OCI-LY7 (cell line): ENCODE measurements around the gene BMAL1. TPM values are rescaled to one million over a fixed set of nuclear protein-coding genes. Genes with fewer than 3 reads are reported as not detected.

ENCODE experiments used
- BruUV-seq: library from RNA; stranded (reverse); fragments of 400-500 nt; replicated peaks from 2 replicates; lab custom pipeline; 2021; lab: Mats Ljungman, UMichigan
- CTCF ChIA-PET: fragments of 300-600 bp; sonication (Branson Sonifier 250); formaldehyde crosslinking; loops from one replicate; lab custom pipeline; 2022; ENCODE audit warnings: antibody characterized with exemption; ENCODE audit not compliant: unreplicated experiment; lab: Charles Lee
- POLR2A ChIA-PET: fragments of 300-600 bp; sonication (Branson Sonifier 250); formaldehyde crosslinking; loops from one replicate; lab custom pipeline; 2022; ENCODE audit warnings: antibody characterized with exemption; lab: Charles Lee
- DNase-seq: peaks from one replicate; pipeline ENCODE4 v3.0.0-alpha.2; 2015; ENCODE audit warnings: low spot score
- H2AFZ ChIP-seq: fragments of 200-600 bp; sonication (generic), shearing (Covaris generic); 2 replicates; pipeline ENCODE4 v1.6.1; 2014; ENCODE audit warnings: mild to moderate bottlenecking, antibody characterized with exemption, low read length, moderate library complexity
- H3K27ac ChIP-seq: fragments of 200-600 bp; sonication (generic); 2 replicates; pipeline ENCODE4 v1.5.1; 2014; ENCODE audit warnings: mixed run types, low read depth, mild to moderate bottlenecking, moderate library complexity, low read length, inconsistent platforms; ENCODE audit not compliant: poor library complexity, severe bottlenecking
- H3K36me3 ChIP-seq: fragments of 200-600 bp; sonication (generic); 2 replicates; pipeline ENCODE4 v1.6.1; 2014; ENCODE audit warnings: mild to moderate bottlenecking, antibody characterized with exemption, low read length, moderate library complexity, mixed read lengths; ENCODE audit not compliant: insufficient read depth
- H3K4me1 ChIP-seq: fragments of 200-600 bp; sonication (generic); 2 replicates; pipeline ENCODE4 v1.5.1; 2014; ENCODE audit warnings: mild to moderate bottlenecking, low read length; ENCODE audit not compliant: insufficient read depth, poor library complexity, severe bottlenecking
- H3K4me2 ChIP-seq: fragments of 200-600 bp; sonication (generic); 2 replicates; pipeline ENCODE4 v1.6.1; 2014; ENCODE audit warnings: mild to moderate bottlenecking, low read length
- H3K4me3 ChIP-seq: fragments of 200-600 bp; sonication (generic); 2 replicates; pipeline ENCODE4 v1.5.1; 2014; ENCODE audit warnings: mild to moderate bottlenecking, low read depth, low read length; ENCODE audit not compliant: poor library complexity, severe bottlenecking
- H3K79me2 ChIP-seq: fragments of 200-600 bp; sonication (generic); 2 replicates; pipeline ENCODE4 v1.6.1; 2016; ENCODE audit warnings: low read depth, mild to moderate bottlenecking, low read length, moderate library complexity, mixed read lengths; ENCODE audit not compliant: insufficient read depth
- H3K9me2 ChIP-seq: fragments of 200-600 bp; sonication (generic); 2 replicates; pipeline ENCODE4 v1.6.1; 2016; ENCODE audit warnings: mild to moderate bottlenecking, low read length, mixed read lengths; ENCODE audit not compliant: insufficient read depth
- H3K9me3 ChIP-seq: fragments of 200-600 bp; sonication (generic); 2 replicates; pipeline ENCODE4 v1.6.1; 2014; ENCODE audit warnings: mild to moderate bottlenecking, mixed run types, low read length, mixed read lengths
- H4K20me1 ChIP-seq: fragments of 200-600 bp; sonication (generic); 2 replicates; pipeline ENCODE4 v1.6.1; 2014; ENCODE audit warnings: mild to moderate bottlenecking, antibody characterized with exemption, low read length, moderate library complexity, mixed read lengths; ENCODE audit not compliant: insufficient read depth
- CTCF ChIP-seq: fragments of 200-600 bp; sonication (generic); conservative IDR thresholded peaks from 2 replicates; pipeline ENCODE4 v1.5.1; 2014; ENCODE audit warnings: mild to moderate bottlenecking, antibody characterized with exemption, low read length, moderate library complexity, mixed read lengths
- EZH2phosphoT487 ChIP-seq: fragments of 200-600 bp; sonication (generic); IDR thresholded peaks from 2 replicates; pipeline ENCODE4 v1.6.1; 2018; ENCODE audit warnings: low read depth, borderline replicate concordance, mild to moderate bottlenecking, mixed run types, antibody characterized with exemption, low read length, moderate library complexity, mixed read lengths
- intact Hi-C: fragments of 100-400 bp; cut with micrococcal nuclease; formaldehyde crosslinking; loops from one replicate; pipeline ENCODE4 v1.10.0; 2022; ENCODE audit not compliant: unreplicated experiment
- total RNA-seq, 2 experiments: library from RNA; depleted of rRNA in 1 of 2; stranded (reverse); fragments of >200 nt in 1 of 2; shearing (Covaris generic) in 1 of 2; gene quantifications; 2 replicates each; pipeline ENCODE4 v1.2.3, GENCODE V29; 2014 to 2022

BMAL1 gene
- total RNA-seq, 2 experiments from 2014 or later, result not detected

- CTCF ChIA-PET, result no interaction called here
- no peak overlapping the region for H3K4me2 ChIP-seq
- no TSS peak for BruUV-seq
- TF ChIP-seq EZH2phosphoT487, result no peak
- no peak for TF ChIP-seq CTCF
- no peaks in the 10 kb centered on the region for H3K36me3 ChIP-seq
- POLR2A ChIA-PET, result no interaction called here
- H3K4me1 ChIP-seq, result no peaks in the 10 kb centered on the region
- no peak overlapping the region for H3K27ac ChIP-seq
- intact Hi-C loops, result no loop called here
- no peaks in the 10 kb centered on the region for H3K79me2 ChIP-seq
- DNase-seq, result no peak
- H2AFZ ChIP-seq, result no peak overlapping the region
- H3K4me3 ChIP-seq, result no peak overlapping the region
- H3K9me2 ChIP-seq, result no peaks in the 10 kb centered on the region
- H4K20me1 ChIP-seq, result no peaks in the 10 kb centered on the region
- no peaks in the 10 kb centered on the region for H3K9me3 ChIP-seq
Observed at GRCh38 chr11:13308704-13309103, 31.1 kb downstream of the BMAL1 start.

- intact Hi-C loops, result no loop called here
- Histone ChIP-seq H3K9me3 (no peaks in the 10 kb centered on the region), H2AFZ (no peak overlapping the region), H3K4me1 (no peaks in the 10 kb centered on the region), H3K79me2 (no peaks in the 10 kb centered on the region), H3K27ac (no peak overlapping the region), H3K36me3 (no peaks in the 10 kb centered on the region), H4K20me1 (no peaks in the 10 kb centered on the region), H3K4me3 (no peak overlapping the region), H3K4me2 (no peak overlapping the region), H3K9me2 (no peaks in the 10 kb centered on the region)
- ChIA-PET POLR2A (no interaction called here), CTCF (no interaction called here)
- BruUV-seq, result no TSS peak
- no peak for DNase-seq
- no peak for TF ChIP-seq CTCF
- TF ChIP-seq EZH2phosphoT487, result no peak
Observed at GRCh38 chr11:13309156-13309555, 31.6 kb downstream of the BMAL1 start.

GRCh38 chr11:13310443-13310842 lies 32.9 kb downstream of the BMAL1 start:
- no peak overlapping the region for H3K4me3 ChIP-seq
- ChIA-PET POLR2A (interaction anchor here (0.6 kb wide), 1 partner anchor 237 kb away, joined by 3 read pairs; no protein-coding TSS in a partner anchor), CTCF (no interaction called here)
- H3K9me2 ChIP-seq, result no peaks in the 10 kb centered on the region
- no peaks in the 10 kb centered on the region for H3K4me1 ChIP-seq
- BruUV-seq, result no TSS peak
- no peak overlapping the region for H3K4me2 ChIP-seq
- no peak for DNase-seq
- no peaks in the 10 kb centered on the region for H4K20me1 ChIP-seq
- no peaks in the 10 kb centered on the region for H3K9me3 ChIP-seq
- TF ChIP-seq EZH2phosphoT487 (no peak), CTCF (no peak)
- no peaks in the 10 kb centered on the region for H3K36me3 ChIP-seq
- intact Hi-C loops, result no loop called here
- H2AFZ ChIP-seq, result no peak overlapping the region
- H3K27ac ChIP-seq, result no peak overlapping the region
- no peaks in the 10 kb centered on the region for H3K79me2 ChIP-seq
